ENCODE data around the gene DLD. TPM values are rescaled to one million over a fixed set of nuclear protein-coding genes. Genes with fewer than 3 reads are reported as not detected.

Gene DLD
- total and polyA plus RNA-seq, 2 donors: 82.3 to 127 TPM

GRCh38 chr7:107860279-107860961 lies 30.6 kb upstream of the DLD start:
- Histone ChIP-seq H3K27ac (ENCODE audit: low read depth) (no peak overlapping the region), H3K36me3 (ENCODE audit: insufficient read depth) (no peaks in the 10 kb centered on the region), H3K4me3 (ENCODE audit: low read depth, low read length) (no peak overlapping the region), H3K4me1 (ENCODE audit: insufficient read depth) (no peaks in the 10 kb centered on the region)
- DNase-seq (ENCODE audit: extremely low spot score): no peak
- WGBS: 78% methylated on average over 9 of the region's 9 CpGs

- H3K27ac ChIP-seq (ENCODE audit: low read depth): no peak overlapping the region
- DNase-seq (ENCODE audit: extremely low spot score): no peak
- H3K4me3 ChIP-seq (ENCODE audit: low read depth, low read length): no peak overlapping the region
- H3K4me1 ChIP-seq (ENCODE audit: insufficient read depth): no peaks in the 10 kb centered on the region
- 74% methylated on average over 6 of the region's 6 CpGs for WGBS
- no peaks in the 10 kb centered on the region for H3K36me3 ChIP-seq (ENCODE audit: insufficient read depth)
Observed at GRCh38 chr7:107860981-107861652, 29.9 kb upstream of the DLD start.

- H3K27ac ChIP-seq (ENCODE audit: low read depth): no peak overlapping the region
- no peak overlapping the region for H3K4me3 ChIP-seq (ENCODE audit: low read depth, low read length)
Observed at GRCh38 chr7:107865956-107866775, 24.8 kb upstream of the DLD start.

GRCh38 chr7:107867858-107868466 lies 23.0 kb upstream of the DLD start:
- no peak for DNase-seq (ENCODE audit: extremely low spot score)
- WGBS: 61% methylated on average over 3 of the region's 3 CpGs
- no peaks in the 10 kb centered on the region for H3K36me3 ChIP-seq (ENCODE audit: insufficient read depth)
- no peak overlapping the region for H3K27ac ChIP-seq (ENCODE audit: low read depth)
- no peaks in the 10 kb centered on the region for H3K4me1 ChIP-seq (ENCODE audit: insufficient read depth)
- H3K4me3 ChIP-seq (ENCODE audit: low read depth, low read length): no peak overlapping the region

More at GRCh38 chr7:107865956-107866775, 24.8 kb upstream of the DLD start:
- DNase-seq (ENCODE audit: extremely low spot score): no peak
- 66% methylated on average over 1 of the region's 1 CpG for WGBS
- H3K36me3 ChIP-seq (ENCODE audit: insufficient read depth): no peaks in the 10 kb centered on the region
- no peaks in the 10 kb centered on the region for H3K4me1 ChIP-seq (ENCODE audit: insufficient read depth)

GRCh38 chr7:107870427-107871000 lies 20.5 kb upstream of the DLD start:
- no peaks in the 10 kb centered on the region for H3K4me1 ChIP-seq (ENCODE audit: insufficient read depth)
- H3K36me3 ChIP-seq (ENCODE audit: insufficient read depth): no peaks in the 10 kb centered on the region
- 75% methylated on average over 5 of the region's 5 CpGs for WGBS
- no peak overlapping the region for H3K27ac ChIP-seq (ENCODE audit: low read depth)
- no peak for DNase-seq (ENCODE audit: extremely low spot score)
- H3K4me3 ChIP-seq (ENCODE audit: low read depth, low read length): no peak overlapping the region

GRCh38 chr7:107874111-107874510 lies 16.9 kb upstream of the DLD start:
- H3K36me3 ChIP-seq (ENCODE audit: insufficient read depth): no peaks in the 10 kb centered on the region
- H3K4me3 ChIP-seq (ENCODE audit: low read depth, low read length): no peak overlapping the region
- WGBS: 83% methylated on average over 2 of the region's 2 CpGs
- H3K27ac ChIP-seq (ENCODE audit: low read depth): no peak overlapping the region
- H3K4me1 ChIP-seq (ENCODE audit: insufficient read depth): no peaks in the 10 kb centered on the region
- DNase-seq (ENCODE audit: extremely low spot score): no peak

GRCh38 chr7:107874605-107875446 lies 16.2 kb upstream of the DLD start:
- no peaks in the 10 kb centered on the region for H3K4me1 ChIP-seq (ENCODE audit: insufficient read depth)
- no peaks in the 10 kb centered on the region for H3K36me3 ChIP-seq (ENCODE audit: insufficient read depth)
- DNase-seq (ENCODE audit: extremely low spot score): no peak
- 21% methylated on average over 6 of the region's 6 CpGs for WGBS
- H3K4me3 ChIP-seq (ENCODE audit: low read depth, low read length): no peak overlapping the region
- H3K27ac ChIP-seq (ENCODE audit: low read depth): no peak overlapping the region

- Histone ChIP-seq H3K4me1 (ENCODE audit: insufficient read depth) (no peaks in the 10 kb centered on the region), H3K36me3 (ENCODE audit: insufficient read depth) (no peaks in the 10 kb centered on the region), H3K27ac (ENCODE audit: low read depth) (no peak overlapping the region), H3K4me3 (ENCODE audit: low read depth, low read length) (no peak overlapping the region)
- WGBS: 48% methylated on average over 2 of the region's 2 CpGs
- DNase-seq (ENCODE audit: extremely low spot score): no peak
Observed at GRCh38 chr7:107876916-107877315, 14.1 kb upstream of the DLD start.

- H3K27ac ChIP-seq (ENCODE audit: low read depth): no peak overlapping the region
- H3K4me1 ChIP-seq (ENCODE audit: insufficient read depth): no peaks in the 10 kb centered on the region
- WGBS: 79% methylated on average over 5 of the region's 5 CpGs
- DNase-seq (ENCODE audit: extremely low spot score): no peak
- H3K4me3 ChIP-seq (ENCODE audit: low read depth, low read length): no peak overlapping the region
- no peaks in the 10 kb centered on the region for H3K36me3 ChIP-seq (ENCODE audit: insufficient read depth)
Observed at GRCh38 chr7:107877731-107878382, 13.1 kb upstream of the DLD start.

GRCh38 chr7:107878636-107879035 lies 12.3 kb upstream of the DLD start:
- no peak overlapping the region for H3K4me3 ChIP-seq (ENCODE audit: low read depth, low read length)
- no peaks in the 10 kb centered on the region for H3K36me3 ChIP-seq (ENCODE audit: insufficient read depth)
- WGBS: 81% methylated on average over 3 of the region's 3 CpGs
- H3K27ac ChIP-seq (ENCODE audit: low read depth): no peak overlapping the region
- no peak for DNase-seq (ENCODE audit: extremely low spot score)
- no peaks in the 10 kb centered on the region for H3K4me1 ChIP-seq (ENCODE audit: insufficient read depth)

GRCh38 chr7:107879400-107880035 lies 11.5 kb upstream of the DLD start:
- no peaks in the 10 kb centered on the region for H3K36me3 ChIP-seq (ENCODE audit: insufficient read depth)
- WGBS: 3% methylated on average over 3 of the region's 3 CpGs
- DNase-seq (ENCODE audit: extremely low spot score): no peak
- no peaks in the 10 kb centered on the region for H3K4me1 ChIP-seq (ENCODE audit: insufficient read depth)
- no peak overlapping the region for H3K4me3 ChIP-seq (ENCODE audit: low read depth, low read length)
- H3K27ac ChIP-seq (ENCODE audit: low read depth): no peak overlapping the region

GRCh38 chr7:107882766-107883165 lies 8.2 kb upstream of the DLD start:
- Histone ChIP-seq H3K36me3 (ENCODE audit: insufficient read depth) (no peaks in the 10 kb centered on the region), H3K4me3 (ENCODE audit: low read depth, low read length) (no peak overlapping the region), H3K4me1 (ENCODE audit: insufficient read depth) (no peaks in the 10 kb centered on the region), H3K27ac (ENCODE audit: low read depth) (no peak overlapping the region)
- 67% methylated on average over 2 of the region's 2 CpGs for whole genome bisulfite sequencing
- no peak for DNase-seq (ENCODE audit: extremely low spot score)

All from urinary bladder (tissue), 4 donors.